Stimulated activated CD4-positive, alpha-beta T cell treated with anti-CD3 and anti-CD28 coated beads, Interleukin-12 subunit alpha, Interleukin-12 subunit beta, amount 100 ng/mL, for 48 hours (primary cell): Measurements from ENCODE around the gene FOCAD.
"Not testable (repeated sequence)": the region's sequence is repeated elsewhere in the genome, so short reads cannot be mapped to it uniquely, and the experiment has no call there.

Source experiments
- DNase-seq, 3 donors: peaks; one replicate each; pipeline ENCODE4 v3.0.0-alpha.2; 2020; ENCODE audit warnings: low read depth in 2 of 3, low spot score in 1 of 3

The FOCAD gene, protein sequence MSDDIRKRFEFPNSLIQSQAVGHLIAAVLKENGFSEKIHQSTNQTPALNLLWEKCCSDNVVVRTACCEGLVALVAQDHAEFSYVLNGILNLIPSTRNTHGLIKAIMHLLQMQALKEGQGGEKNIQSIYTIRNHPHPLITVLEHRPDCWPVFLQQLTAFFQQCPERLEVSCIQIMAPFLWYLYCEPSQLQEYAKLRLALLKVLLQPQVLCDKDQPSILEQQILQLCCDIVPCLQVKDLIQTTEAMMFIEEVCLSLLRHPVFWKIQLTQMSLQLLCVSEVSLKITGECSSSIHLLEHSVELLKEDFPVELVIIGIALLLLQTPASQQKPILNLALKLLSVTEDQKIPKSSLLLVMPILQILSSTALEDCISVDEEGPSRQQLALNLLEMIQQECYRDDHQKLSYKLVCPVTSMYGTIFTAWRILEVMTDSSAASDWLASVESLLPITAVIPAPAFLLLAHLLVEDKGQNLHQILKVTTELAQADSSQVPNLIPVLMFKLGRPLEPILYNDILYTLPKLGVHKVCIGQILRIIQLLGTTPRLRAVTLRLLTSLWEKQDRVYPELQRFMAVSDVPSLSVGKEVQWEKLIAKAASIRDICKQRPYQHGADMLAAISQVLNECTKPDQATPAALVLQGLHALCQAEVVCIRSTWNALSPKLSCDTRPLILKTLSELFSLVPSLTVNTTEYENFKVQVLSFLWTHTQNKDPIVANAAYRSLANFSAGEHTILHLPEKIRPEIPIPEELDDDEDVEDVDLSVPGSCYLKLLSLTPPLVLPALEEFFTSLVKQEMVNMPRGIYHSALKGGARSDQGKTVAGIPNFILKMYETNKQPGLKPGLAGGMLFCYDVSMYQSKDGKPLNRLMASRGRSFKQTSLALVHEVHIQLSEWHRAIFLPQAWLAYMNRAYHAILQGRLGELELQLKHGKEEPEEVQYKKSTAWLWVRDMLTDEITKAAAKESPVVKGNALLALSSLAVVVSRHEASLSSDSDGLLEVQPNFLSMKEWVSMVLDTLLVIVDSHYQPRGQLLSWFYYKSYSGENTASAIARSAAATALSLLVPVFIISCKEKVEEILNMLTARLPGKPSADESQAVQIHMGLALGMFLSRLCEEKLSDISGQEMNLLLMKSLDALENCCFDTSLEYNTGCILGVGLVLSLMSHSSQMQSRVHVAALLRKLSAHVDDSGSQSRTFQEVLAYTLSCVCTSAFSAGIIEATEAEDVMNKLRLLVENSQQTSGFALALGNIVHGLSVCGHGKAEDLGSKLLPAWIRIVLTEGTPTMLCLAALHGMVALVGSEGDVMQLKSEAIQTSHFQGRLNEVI (N-terminal part only)

DNA sequence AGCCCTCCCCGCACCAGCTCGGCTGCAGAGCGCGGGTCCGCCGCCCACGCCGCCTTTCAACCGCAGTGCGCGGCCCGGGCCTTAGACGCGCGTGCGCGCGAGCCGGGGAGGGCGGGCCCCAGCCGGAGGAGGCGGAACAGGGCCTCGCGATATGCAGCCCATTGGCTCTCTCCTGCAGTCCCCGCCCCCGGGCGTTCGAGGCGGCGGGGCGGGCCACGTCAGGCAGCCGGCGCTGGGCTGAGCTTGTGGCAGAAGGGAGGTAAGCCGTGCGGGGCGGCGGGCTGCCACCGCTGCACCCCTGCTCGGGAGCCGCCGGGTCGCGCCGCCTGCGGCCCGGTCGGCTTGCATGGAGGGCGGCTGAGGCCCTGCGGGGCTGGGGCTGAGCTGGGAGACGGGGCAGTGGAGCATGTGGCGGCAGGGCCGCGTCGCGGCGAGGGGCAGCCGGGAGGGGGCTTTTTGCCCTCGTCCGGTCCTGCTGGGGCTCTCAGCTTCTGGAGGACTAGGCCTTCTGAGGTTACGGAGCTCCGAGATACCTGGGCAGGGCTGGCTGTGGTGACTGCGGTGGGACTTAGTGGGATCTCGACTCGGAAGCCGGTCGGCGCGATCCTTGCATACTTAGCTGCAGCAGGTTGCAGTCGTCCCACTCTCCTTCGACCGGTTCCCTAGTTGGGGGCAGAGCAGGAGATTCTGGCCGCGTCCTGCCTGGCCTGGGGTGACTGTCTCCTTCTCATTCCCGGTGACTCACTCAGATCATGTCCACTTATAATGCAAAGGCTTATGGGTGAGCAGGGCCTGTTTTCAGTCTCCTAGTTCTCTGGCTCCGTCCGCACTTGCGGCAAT is at the start of gene FOCAD:
Gene FOCAD, plus strand, starts transcription at position 225 of the 840 bp plus-strand sequence. CDS start 31,095 bp downstream, outside the sequence.
- peak; percentile 88 to 93 (median 90) for DNase-seq

GRCh38 chr9:20634895-20635294 is 49.2 kb upstream of the FOCAD start:
- DNase-seq: no peak

- no peak for DNase-seq
Observed at GRCh38 chr9:20636888-20637440, 47.1 kb upstream of the FOCAD start.

GRCh38 chr9:20640331-20641187 is 43.5 kb upstream of the FOCAD start:
- peak; percentile 55 to 62 (median 56) for DNase-seq

GRCh38 chr9:20642045-20642444 is 42.0 kb upstream of the FOCAD start:
- DNase-seq: no peak

DNA sequence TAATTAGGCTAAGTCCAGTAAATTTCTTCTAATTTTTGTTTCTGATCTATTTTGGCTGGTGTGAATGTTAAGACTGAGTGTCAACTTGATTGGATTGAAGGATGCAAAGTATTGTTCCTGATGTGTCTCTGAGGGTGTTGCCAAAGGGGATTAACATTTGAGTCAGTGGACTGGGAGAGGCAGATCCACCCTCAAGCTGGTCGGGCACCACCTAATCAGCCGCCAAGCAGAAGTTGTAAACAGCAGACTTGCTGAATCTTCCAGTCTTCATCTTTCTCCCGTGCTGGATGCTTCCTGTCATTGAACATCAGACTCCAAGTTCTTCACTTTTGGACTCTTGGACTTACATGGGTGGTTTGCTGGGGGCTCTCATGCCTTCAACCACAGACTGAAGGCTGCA is 40.4 kb upstream of the FOCAD start:
- DNase-seq: no peak

GRCh38 chr9:20646656-20647055 is 37.4 kb upstream of the FOCAD start:
- no peak for DNase-seq

DNA sequence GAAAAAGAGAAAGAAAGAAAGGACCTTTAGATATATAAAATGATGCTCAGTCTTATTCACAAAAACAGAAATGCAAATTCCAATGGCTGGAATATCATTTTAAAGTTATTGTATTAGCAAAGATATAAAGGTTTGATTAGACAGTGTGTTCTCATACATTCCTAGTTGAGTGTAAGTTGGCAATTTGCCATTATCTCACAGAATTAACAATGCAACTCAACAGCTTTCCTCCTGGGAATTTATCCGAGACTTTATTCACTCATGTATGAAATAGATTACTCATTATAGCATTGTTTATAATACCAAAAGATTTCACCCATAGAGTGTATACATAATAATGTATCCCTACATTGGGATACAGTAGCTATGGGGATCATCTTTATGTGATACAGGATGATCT is 34.7 kb upstream of the FOCAD start:
- no peak for DNase-seq

- no peak for DNase-seq
Observed at GRCh38 chr9:20650313-20650712, 33.7 kb upstream of the FOCAD start.

DNA sequence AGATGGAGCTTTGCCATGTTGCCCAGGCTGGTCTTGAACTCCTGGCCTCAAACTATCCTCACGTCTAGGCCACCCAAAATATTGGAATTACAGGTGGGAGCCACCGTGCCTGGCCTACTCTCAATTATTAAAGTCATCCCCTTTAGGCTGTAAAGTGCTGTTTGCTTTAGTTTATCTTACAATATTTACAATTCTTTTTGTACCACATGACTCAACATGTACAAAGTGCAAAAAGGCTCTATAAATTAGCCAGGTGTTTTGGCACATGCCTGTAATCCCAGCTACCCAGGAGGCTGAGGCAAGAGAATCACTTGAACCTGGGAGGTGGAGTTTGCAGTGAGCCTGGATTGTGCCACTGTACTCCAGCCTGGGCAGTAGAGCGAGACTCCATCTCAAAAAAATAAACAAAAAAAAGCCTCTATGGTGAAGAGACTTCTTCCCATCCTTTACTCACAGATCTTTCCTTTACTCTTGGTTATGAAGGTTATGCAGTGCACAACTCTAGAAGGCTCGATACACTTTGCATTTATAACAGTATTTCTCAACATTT is 33.2 kb upstream of the FOCAD start:
- DNase-seq: no peak

DNA sequence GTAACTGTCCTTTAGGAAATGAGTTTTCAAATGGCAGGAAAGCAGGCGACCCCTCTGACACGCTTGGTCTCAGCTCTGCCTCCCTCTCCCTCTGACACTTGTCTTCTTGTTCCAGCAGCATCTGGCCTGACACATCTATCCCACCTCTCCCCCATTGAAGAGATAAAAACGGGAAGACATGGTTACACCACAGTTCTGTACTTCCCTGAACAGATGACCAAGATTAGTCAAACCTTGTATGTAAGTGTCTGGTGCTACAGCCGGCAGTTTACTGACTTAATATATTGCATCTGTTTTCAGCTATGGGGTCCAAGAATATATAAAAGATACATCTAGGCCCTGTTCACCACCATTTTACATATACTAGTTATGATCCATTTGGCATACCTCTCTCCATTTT is 32.1 kb upstream of the FOCAD start:
- DNase-seq: no peak

DNA sequence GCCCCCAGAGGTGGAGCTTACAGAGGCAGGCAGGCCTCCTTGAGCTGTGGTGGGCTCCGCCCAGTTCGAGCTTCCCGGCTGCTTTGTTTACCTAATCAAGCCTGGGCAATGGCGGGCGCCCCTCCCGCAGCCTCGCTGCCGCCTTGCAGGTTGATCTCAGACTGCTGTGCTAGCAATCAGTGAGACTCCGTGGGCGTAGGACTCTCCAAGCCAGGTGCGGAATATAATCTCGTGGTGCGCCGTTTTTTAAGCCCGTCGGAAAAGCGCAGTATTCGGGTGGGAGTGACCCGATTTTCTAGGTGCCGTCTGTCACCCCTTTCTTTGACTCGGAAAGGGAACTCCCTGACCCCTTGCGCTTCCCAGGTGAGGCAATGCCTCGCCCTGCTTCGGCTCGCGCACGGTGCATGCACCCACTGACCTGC is 25.8 kb upstream of the FOCAD start:
- DNase-seq: not testable (repeated sequence)

DNA sequence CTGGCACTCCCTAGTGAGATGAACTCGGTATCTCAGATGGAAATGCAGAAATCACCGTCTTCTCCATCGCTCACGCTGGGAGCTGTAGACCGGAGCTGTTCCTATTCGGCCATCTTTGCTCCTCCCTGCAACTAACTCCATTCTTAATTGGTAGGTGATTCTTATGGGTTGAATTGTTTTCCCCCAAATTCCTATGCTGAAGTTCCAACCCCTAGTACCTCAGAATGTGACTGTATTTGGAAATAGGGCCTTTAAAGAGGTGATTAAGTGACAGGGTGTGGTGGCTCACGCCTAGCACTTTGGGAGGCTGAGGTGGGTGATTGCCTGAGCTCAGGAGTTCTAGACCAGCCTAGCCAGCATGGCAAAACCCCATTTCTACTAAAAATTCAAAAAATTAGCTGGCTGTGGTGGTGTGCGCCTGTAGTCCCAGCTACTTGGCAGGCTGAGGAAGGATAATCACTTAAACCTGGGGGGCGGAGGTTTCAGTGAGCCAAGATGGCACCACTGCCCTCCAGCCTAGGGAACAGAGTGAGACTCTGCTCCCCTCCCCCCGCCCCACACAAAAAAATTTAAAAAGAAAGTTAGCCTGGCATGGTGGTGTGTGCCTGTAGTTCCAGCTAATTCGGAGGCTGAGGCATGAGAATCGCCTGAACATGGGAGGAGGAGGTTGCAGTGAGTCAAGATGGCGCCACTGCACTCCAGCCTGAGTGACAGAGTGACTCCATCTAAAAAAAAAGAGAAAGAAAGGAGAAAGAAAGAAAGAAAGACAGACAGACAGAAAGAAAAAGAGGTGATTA is 25.2 kb upstream of the FOCAD start:
- DNase-seq: no peak

- no peak for DNase-seq
Observed at GRCh38 chr9:20659474-20659967, 24.5 kb upstream of the FOCAD start.

DNA sequence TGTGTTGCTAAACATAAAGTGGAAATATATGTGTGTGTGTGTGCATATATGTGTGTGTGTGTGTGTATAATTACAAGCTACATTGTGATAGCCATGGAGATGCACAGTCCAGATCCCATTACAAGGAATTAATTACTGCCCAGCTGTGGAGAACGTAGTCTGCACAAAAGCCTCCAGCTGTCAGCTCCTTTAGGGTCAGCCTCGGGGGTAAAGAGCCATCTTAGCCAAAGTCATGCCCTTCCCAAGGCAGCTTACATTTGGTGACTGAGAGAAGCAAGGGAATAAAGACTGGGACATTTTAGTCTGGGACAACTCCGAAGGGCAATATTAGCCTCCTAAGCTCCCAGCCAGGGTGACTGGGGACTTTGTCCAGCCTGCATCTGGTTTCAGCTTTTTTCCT is 21.9 kb upstream of the FOCAD start:
- DNase-seq: no peak

DNA sequence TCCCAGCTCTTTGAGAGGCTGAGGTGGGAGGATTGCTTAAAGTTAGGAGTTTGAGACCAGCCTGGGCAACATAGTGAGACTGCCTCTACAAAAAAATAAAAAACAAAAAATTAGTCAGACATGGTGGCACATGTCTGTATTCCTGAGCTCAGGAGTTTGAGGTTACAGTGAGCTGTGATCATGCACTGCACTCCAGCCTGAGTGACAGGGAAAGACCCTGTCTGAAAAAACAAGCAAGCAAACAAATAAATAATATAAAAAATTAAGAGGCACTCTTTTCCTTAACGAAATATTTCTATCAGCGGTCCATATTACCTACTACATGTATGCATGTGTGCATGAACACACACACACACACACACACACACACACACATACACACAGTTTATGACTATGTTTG is 20.9 kb upstream of the FOCAD start:
- no peak for DNase-seq

- DNase-seq: no peak
Observed at GRCh38 chr9:20664501-20664900, 19.6 kb upstream of the FOCAD start.

GRCh38 chr9:20670395-20670794 is 13.7 kb upstream of the FOCAD start:
- DNase-seq: no peak
